Aorta (tissue), 5 donors: Measurements from ENCODE around the gene TSSK1B. TPM values are rescaled to one million over a fixed set of nuclear protein-coding genes. Genes with fewer than 3 reads are reported as not detected.

Source experiments
- ATAC-seq: fragments of 200-7000 bp; cut with Tn5 transposase; one replicate; pipeline ENCODE4 v1.9.1; 2022; ENCODE audit warnings: moderate library complexity; ENCODE audit not compliant: low FRiP score
- DNase-seq, 2 donors: peaks; one replicate each; pipeline ENCODE4 v3.0.0-alpha.2; 2020
- H3K27ac ChIP-seq, 2 donors: one replicate each; pipeline ENCODE4 v1.5.1; 2013; ENCODE audit warnings: low read length in 2 of 2, mild to moderate bottlenecking in 2 of 2, moderate library complexity in 2 of 2, control low read depth in 1 of 2, inconsistent platforms in 1 of 2, low read depth in 1 of 2
- H3K27me3 ChIP-seq, 2 donors: one replicate each; pipeline ENCODE4 v1.6.1; 2013; ENCODE audit warnings: control low read depth in 1 of 2, low read length in 1 of 2, mild to moderate bottlenecking in 1 of 2, moderate library complexity in 1 of 2; ENCODE audit not compliant: insufficient read depth in 2 of 2, control insufficient read depth in 1 of 2
- H3K36me3 ChIP-seq, 2 donors: one replicate each; pipeline ENCODE4 v1.6.1; 2013; ENCODE audit warnings: control low read depth in 1 of 2, low read length in 1 of 2, mild to moderate bottlenecking in 1 of 2; ENCODE audit not compliant: insufficient read depth in 2 of 2, control insufficient read depth in 1 of 2
- H3K4me1 ChIP-seq, 2 donors: one replicate each; pipeline ENCODE4 v1.6.1; 2013; ENCODE audit warnings: low read length in 2 of 2, control low read depth in 1 of 2, mild to moderate bottlenecking in 1 of 2, moderate library complexity in 1 of 2; ENCODE audit not compliant: insufficient read depth in 2 of 2, control insufficient read depth in 1 of 2
- H3K4me3 ChIP-seq, 2 donors: one replicate each; pipeline ENCODE4 v1.5.1; 2013; ENCODE audit warnings: low read length in 2 of 2, control low read depth in 1 of 2, mild to moderate bottlenecking in 1 of 2
- H3K9me3 ChIP-seq: one replicate; pipeline ENCODE4 v1.6.1; 2013; ENCODE audit warnings: mild to moderate bottlenecking, low read length; ENCODE audit not compliant: control insufficient read depth
- WGBS, 2 donors: extraction: QIAGEN DNeasy Blood & Tissue Kit; methylation state at CpG; one replicate each; pipeline ENCODE4 v1.1.7; 2013; 5-methylcytosine and 5-hydroxymethylcytosine counted together
- intact Hi-C, 2 donors: fragments of 100-400 bp; cut with DNase I; formaldehyde crosslinking; loops; one replicate each; pipeline versions ENCODE4 v1.14.2 to v1.15.0; 2022
- polyA plus RNA-seq, 2 donors: library from polyadenylated mRNA; stranded (reverse); fragments of 200-250 nt; gene quantifications; one replicate each; pipeline ENCODE4 v1.2.3, GENCODE V29; 2013
- total RNA-seq, 2 donors: library from RNA; stranded (reverse); fragmentation: NEBNext Ultra II Directional; extraction: Animal tissue kit (Norgen Biotek cat#: 25700); gene quantifications; one replicate each; pipeline ENCODE4 v1.2.1, GENCODE V29; 2021
- donor health status: healthy with polysubstance abuse.
- donor health status: Bipolar disorder and iron deficiency.
- donor health status: DM: no; HTN: no; CAD: no.
- donor health status: DM: no; HTN: no; CAD: no.
- donor health status: DM: yes; HTN: yes; CAD: no.

The TSSK1B gene
- total and polyA plus RNA-seq, 4 donors: 0.18 TPM; not detected in 3

GRCh38 chr5:113450462-113450861 lies 15.7 kb upstream of the TSSK1B start:
- Histone ChIP-seq H3K36me3 (no peaks in the 10 kb centered on the region), H3K4me3 (no peak overlapping the region), H3K4me1 (no peaks in the 10 kb centered on the region), H3K27ac (no peak overlapping the region), H3K9me3 (no peaks in the 10 kb centered on the region), H3K27me3 (no peaks in the 10 kb centered on the region)
- ATAC-seq (no peak), DNase-seq (no peak)
- 69 to 71% methylated on average over 2 of the region's 2 CpGs for WGBS, 2 donors
- intact Hi-C loops: no loop called here

- DNase-seq (no peak), ATAC-seq (no peak)
- H3K27me3 ChIP-seq: no peaks in the 10 kb centered on the region
- intact Hi-C loops: no loop called here
- H3K4me3 ChIP-seq: no peak overlapping the region
- H3K27ac ChIP-seq: no peak overlapping the region
- no peaks in the 10 kb centered on the region for H3K9me3 ChIP-seq
- WGBS, 2 donors: 14 to 16% methylated on average over 3 of the region's 3 CpGs
- no peaks in the 10 kb centered on the region for H3K4me1 ChIP-seq
- H3K36me3 ChIP-seq: no peaks in the 10 kb centered on the region
Observed at GRCh38 chr5:113448252-113448651, 13.5 kb upstream of the TSSK1B start.

- H3K36me3 ChIP-seq: no peaks in the 10 kb centered on the region
- ATAC-seq (no peak), DNase-seq (no peak)
- H3K27me3 ChIP-seq: no peaks in the 10 kb centered on the region
- no peak overlapping the region for H3K4me3 ChIP-seq
- H3K4me1 ChIP-seq: no peaks in the 10 kb centered on the region
- no peaks in the 10 kb centered on the region for H3K9me3 ChIP-seq
- intact Hi-C loops: no loop called here
- WGBS, 2 donors: 66 to 72% methylated on average over 4 of the region's 4 CpGs
- no peak overlapping the region for H3K27ac ChIP-seq
Observed at GRCh38 chr5:113447498-113448050, 12.8 kb upstream of the TSSK1B start.

GRCh38 chr5:113446358-113446927 lies 11.7 kb upstream of the TSSK1B start:
- Histone ChIP-seq H3K4me1 (no peaks in the 10 kb centered on the region), H3K9me3 (no peaks in the 10 kb centered on the region), H3K27me3 (no peaks in the 10 kb centered on the region), H3K27ac (no peak overlapping the region), H3K4me3 (no peak overlapping the region), H3K36me3 (no peaks in the 10 kb centered on the region)
- intact Hi-C loops: no loop called here
- WGBS, 2 donors: 61 to 63% methylated on average over 2 of the region's 2 CpGs
- ATAC-seq (no peak), DNase-seq (no peak)

- H3K4me1 ChIP-seq: no peaks in the 10 kb centered on the region
- intact Hi-C loops: no loop called here
- H3K36me3 ChIP-seq: no peaks in the 10 kb centered on the region
- ATAC-seq: no peak
- no peak for DNase-seq
- H3K27me3 ChIP-seq: no peaks in the 10 kb centered on the region
- WGBS, 2 donors: 58 to 85% methylated on average over 1 of the region's 1 CpG
- no peaks in the 10 kb centered on the region for H3K9me3 ChIP-seq
- no peak overlapping the region for H3K27ac ChIP-seq
- H3K4me3 ChIP-seq: no peak overlapping the region
Observed at GRCh38 chr5:113437111-113437510, 2.3 kb upstream of the TSSK1B start.

- no peaks in the 10 kb centered on the region for H3K4me1 ChIP-seq
- 13 to 19% methylated on average over 4 of the region's 4 CpGs for WGBS, 2 donors
- no peaks in the 10 kb centered on the region for H3K36me3 ChIP-seq
- DNase-seq (no peak), ATAC-seq (no peak)
- H3K27me3 ChIP-seq: no peaks in the 10 kb centered on the region
- no peaks in the 10 kb centered on the region for H3K9me3 ChIP-seq
- intact Hi-C loops: no loop called here
- H3K27ac ChIP-seq: no peak overlapping the region
- no peak overlapping the region for H3K4me3 ChIP-seq
Observed at GRCh38 chr5:113435575-113435974, 786 bp upstream of the TSSK1B start.

- DNase-seq: no peak
- Histone ChIP-seq H3K27ac (no peak overlapping the region), H3K27me3 (no peaks in the 10 kb centered on the region), H3K9me3 (no peaks in the 10 kb centered on the region), H3K4me3 (no peak overlapping the region), H3K36me3 (no peaks in the 10 kb centered on the region), H3K4me1 (no peaks in the 10 kb centered on the region)
- ATAC-seq: no peak
- WGBS, 2 donors: 98% methylated on average over 38 of the region's 38 CpGs
- intact Hi-C loops: no loop called here
Observed at GRCh38 chr5:113433862-113434612, 752 bp downstream of the TSSK1B start.

- WGBS, 2 donors: 95 to 96% methylated on average over 21 of the region's 21 CpGs
- Histone ChIP-seq H3K4me3 (no peak overlapping the region), H3K4me1 (no peaks in the 10 kb centered on the region), H3K36me3 (no peaks in the 10 kb centered on the region), H3K27me3 (no peaks in the 10 kb centered on the region), H3K9me3 (no peaks in the 10 kb centered on the region), H3K27ac (no peak overlapping the region)
- ATAC-seq: no peak
- intact Hi-C loops: no loop called here
- no peak for DNase-seq
Observed at GRCh38 chr5:113433071-113433470, 1.7 kb downstream of the TSSK1B start.
